Fibroblast of lung (primary cell): ENCODE measurements around the gene GH1. TPM values are rescaled to one million over a fixed set of nuclear protein-coding genes. Genes with fewer than 3 reads are reported as not detected.
A peak's percentile ranks its signal among the peaks of the same experiment; 100 is the strongest.

Experiments used
- DNase-seq, 2 donors: peaks; one replicate each; pipeline versions ENCODE4 v3.0.0 to v3.0.0-alpha.2; 2010; ENCODE audit warnings: low read depth in 2 of 2
- H2AFZ ChIP-seq: 2 replicates; pipeline ENCODE4 v1.5.1; 2012; ENCODE audit warnings: low read length, control low read depth, inconsistent platforms
- H3K27ac ChIP-seq: 2 replicates; pipeline ENCODE4 v1.5.1; 2011; ENCODE audit warnings: low read length, control low read depth; ENCODE audit not compliant: insufficient read depth
- H3K27me3 ChIP-seq: 2 replicates; pipeline ENCODE4 v1.5.1; 2011; ENCODE audit warnings: mild to moderate bottlenecking, low read length; ENCODE audit not compliant: control insufficient read depth, insufficient read depth
- H3K36me3 ChIP-seq: 2 replicates; pipeline ENCODE4 v1.5.1; 2011; ENCODE audit warnings: low read length; ENCODE audit not compliant: control insufficient read depth, insufficient read depth
- H3K4me1 ChIP-seq: 2 replicates; pipeline ENCODE4 v1.5.1; 2011; ENCODE audit warnings: low read length; ENCODE audit not compliant: control insufficient read depth, insufficient read depth; ENCODE audit errors: extremely low read depth
- H3K4me2 ChIP-seq: 2 replicates; pipeline ENCODE4 v1.5.1; 2011; ENCODE audit warnings: low read length, control low read depth; ENCODE audit not compliant: insufficient read depth; ENCODE audit errors: extremely low read depth
- H3K4me3 ChIP-seq, 4 experiments: fragments of 200-600 bp in 1 of 4; sonication (generic) in 1 of 4; replicated peaks in 1 of 4; 2 replicates each; pipeline ENCODE4 v1.5.1; 2011 to 2016; ENCODE audit warnings: low read length in 4 of 4, low read depth in 3 of 4, mild to moderate bottlenecking in 3 of 4, control low read depth in 2 of 4, inconsistent platforms in 1 of 4, mixed read lengths in 1 of 4; ENCODE audit not compliant: insufficient read depth in 1 of 4; ENCODE audit errors: control extremely low read depth in 1 of 4
- H3K79me2 ChIP-seq: 2 replicates; pipeline ENCODE4 v1.5.1; 2012; ENCODE audit warnings: mild to moderate bottlenecking, low read length, inconsistent platforms; ENCODE audit not compliant: control insufficient read depth, insufficient read depth
- H3K9ac ChIP-seq: 2 replicates; pipeline ENCODE4 v1.5.1; 2011; ENCODE audit warnings: mild to moderate bottlenecking, low read length, control low read depth; ENCODE audit not compliant: insufficient read depth
- H3K9me3 ChIP-seq: 2 replicates; pipeline ENCODE4 v1.5.1; 2012; ENCODE audit warnings: low read depth, low read length; ENCODE audit not compliant: control insufficient read depth, insufficient read depth
- H4K20me1 ChIP-seq: 2 replicates; pipeline ENCODE4 v1.5.1; 2011; ENCODE audit warnings: low read length; ENCODE audit not compliant: control insufficient read depth, insufficient read depth; ENCODE audit errors: extremely low read depth
- EZH2 ChIP-seq: IDR thresholded peaks from 2 replicates; pipeline ENCODE4 v1.5.1; 2012; ENCODE audit warnings: low read length, control low read depth, mild to moderate bottlenecking; ENCODE audit errors: missing control alignments
- polyA plus RNA-seq, 2 donors: library from polyadenylated mRNA; depleted of rRNA in 1 of 2; stranded (reverse) in 1 of 2; unstranded in 1 of 2; fragments of >200 nt; gene quantifications; 2 replicates each; pipeline ENCODE4 v1.2.1, GENCODE V29; 2011 to 2012; ENCODE audit warnings: missing spikeins in 1 of 2
- total RNA-seq: library from RNA; depleted of rRNA; stranded (reverse); fragments of >200 nt; gene quantifications from 2 replicates; pipeline ENCODE4 v1.2.1, GENCODE V29; 2014
- TF ChIP-seq, protein P1 (sequence below), 2 donors: IDR thresholded peaks in 1 of 2; conservative IDR thresholded peaks in 1 of 2; 1 replicate in 1 of 2; 2 replicates in 1 of 2; pipeline ENCODE4 v1.5.1; 2011 to 2012; ENCODE audit warnings: low read length in 2 of 2, control low read depth in 1 of 2, inconsistent platforms in 1 of 2, low read depth in 1 of 2, mild to moderate bottlenecking in 1 of 2

Gene GH1
- total and polyA plus RNA-seq, 2 donors (not counting 1 experiment from before 2014, with no cell fraction given) = not detected

DNA sequence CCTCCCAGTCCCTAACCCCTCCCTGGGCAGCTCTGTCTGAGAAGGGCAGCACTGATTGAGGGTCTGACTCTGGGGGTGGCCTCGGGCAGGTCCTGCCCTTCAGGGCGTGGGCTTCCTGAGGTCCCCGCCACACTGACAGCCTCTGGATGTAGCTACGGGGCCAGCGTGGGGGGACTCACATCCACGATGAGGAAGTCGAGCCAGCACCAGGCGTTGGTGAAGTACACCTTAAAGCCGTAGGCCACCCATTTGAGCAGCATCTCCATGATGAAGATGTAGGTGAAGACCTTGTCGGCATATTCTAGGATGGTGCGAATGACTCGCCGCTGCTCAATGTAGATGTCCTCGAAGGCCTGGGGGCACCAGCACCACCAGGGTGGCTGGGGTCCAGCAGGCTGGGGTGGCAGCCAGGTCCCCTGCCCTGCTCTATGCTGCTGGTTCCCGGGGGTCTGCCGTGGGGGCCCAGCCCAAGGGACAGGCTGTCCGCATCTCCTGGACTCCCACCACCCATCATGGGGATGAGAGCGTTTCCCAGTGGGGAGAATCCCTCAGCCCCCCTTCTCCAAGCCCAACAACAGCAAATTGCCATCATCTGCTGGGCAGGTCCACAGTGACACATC, 29.2 kb upstream of the GH1 start:
- no peak overlapping the region for H3K9ac ChIP-seq
- no peaks in the 10 kb centered on the region for H3K79me2 ChIP-seq
- no peak overlapping the region for H2AFZ ChIP-seq
- no peaks in the 10 kb centered on the region for H4K20me1 ChIP-seq
- H3K4me2 ChIP-seq = no peak overlapping the region
- TF ChIP-seq, protein P1, sequence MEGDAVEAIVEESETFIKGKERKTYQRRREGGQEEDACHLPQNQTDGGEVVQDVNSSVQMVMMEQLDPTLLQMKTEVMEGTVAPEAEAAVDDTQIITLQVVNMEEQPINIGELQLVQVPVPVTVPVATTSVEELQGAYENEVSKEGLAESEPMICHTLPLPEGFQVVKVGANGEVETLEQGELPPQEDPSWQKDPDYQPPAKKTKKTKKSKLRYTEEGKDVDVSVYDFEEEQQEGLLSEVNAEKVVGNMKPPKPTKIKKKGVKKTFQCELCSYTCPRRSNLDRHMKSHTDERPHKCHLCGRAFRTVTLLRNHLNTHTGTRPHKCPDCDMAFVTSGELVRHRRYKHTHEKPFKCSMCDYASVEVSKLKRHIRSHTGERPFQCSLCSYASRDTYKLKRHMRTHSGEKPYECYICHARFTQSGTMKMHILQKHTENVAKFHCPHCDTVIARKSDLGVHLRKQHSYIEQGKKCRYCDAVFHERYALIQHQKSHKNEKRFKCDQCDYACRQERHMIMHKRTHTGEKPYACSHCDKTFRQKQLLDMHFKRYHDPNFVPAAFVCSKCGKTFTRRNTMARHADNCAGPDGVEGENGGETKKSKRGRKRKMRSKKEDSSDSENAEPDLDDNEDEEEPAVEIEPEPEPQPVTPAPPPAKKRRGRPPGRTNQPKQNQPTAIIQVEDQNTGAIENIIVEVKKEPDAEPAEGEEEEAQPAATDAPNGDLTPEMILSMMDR (conservative IDR thresholded peaks at IDR 0.05 in 1 of 2, IDR thresholded peaks at IDR 0.05 in 1 of 2; ENCODE audit: low read depth in 1 of 2, low read length in 2 of 2) = no peak
- TF ChIP-seq EZH2 = no peak
- H3K4me1 ChIP-seq = no peaks in the 10 kb centered on the region
- no peaks in the 10 kb centered on the region for H3K9me3 ChIP-seq
- no peaks in the 10 kb centered on the region for H3K36me3 ChIP-seq
- no peak overlapping the region for H3K4me3 ChIP-seq
- no peak overlapping the region for H3K27ac ChIP-seq
- H3K27me3 ChIP-seq = no peaks in the 10 kb centered on the region
- no peak for DNase-seq

DNA sequence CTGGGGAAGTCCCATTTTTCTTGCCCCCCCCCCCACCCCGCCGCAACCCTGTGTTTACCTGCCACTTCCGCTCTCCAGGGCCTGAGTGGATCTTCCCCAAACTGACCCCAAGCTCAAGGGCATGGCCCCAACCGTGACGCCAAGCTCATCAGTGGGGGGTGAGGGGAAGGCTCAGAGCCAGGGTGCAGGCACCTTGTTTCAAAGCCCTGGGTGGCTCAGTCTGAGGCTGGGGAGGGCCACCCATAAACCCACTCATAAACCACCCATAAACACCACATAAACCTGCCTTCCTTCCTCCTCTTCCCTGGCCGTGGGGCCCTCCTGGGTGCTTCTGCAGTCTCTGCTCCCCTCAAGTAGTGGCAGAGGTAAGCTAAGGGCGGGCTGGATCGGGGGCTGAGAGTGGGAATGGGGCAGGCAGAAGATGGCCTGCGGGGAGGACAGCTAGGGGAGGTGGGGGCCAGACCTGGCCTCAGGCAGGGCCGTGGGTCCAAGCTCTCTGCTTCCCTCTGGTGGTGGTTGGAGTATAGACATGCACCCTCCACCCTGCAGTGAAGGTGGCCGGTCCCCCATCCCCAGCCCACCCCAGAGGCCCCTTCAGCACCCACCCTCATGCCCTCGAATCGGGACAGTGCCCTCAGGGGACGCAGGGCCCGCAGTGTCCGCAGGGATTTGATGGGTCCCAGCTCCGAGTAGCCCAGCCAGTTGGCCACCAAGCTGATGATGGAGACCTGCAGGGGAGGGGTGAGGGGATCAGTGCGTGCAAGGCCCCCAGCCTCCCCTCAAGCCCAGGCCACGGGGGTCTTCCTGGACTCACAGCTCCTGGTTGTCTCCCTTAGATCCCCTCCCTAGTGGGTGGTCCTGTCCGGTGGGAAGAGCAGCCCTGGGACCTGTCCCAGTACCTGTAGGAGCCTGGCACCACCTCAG, 28.1 kb upstream of the GH1 start:
- Histone ChIP-seq H3K27me3 (no peaks in the 10 kb centered on the region), H3K9ac (no peak overlapping the region), H3K9me3 (no peaks in the 10 kb centered on the region), H3K4me2 (no peak overlapping the region), H3K4me1 (no peaks in the 10 kb centered on the region), H4K20me1 (no peaks in the 10 kb centered on the region), H3K27ac (no peak overlapping the region), H3K79me2 (no peaks in the 10 kb centered on the region), H3K36me3 (no peaks in the 10 kb centered on the region), H2AFZ (no peak overlapping the region), H3K4me3 (no peak overlapping the region)
- peak; percentile 11 to 28 for DNase-seq
- TF ChIP-seq, protein P1 (conservative IDR thresholded peaks at IDR 0.05 in 1 of 2, IDR thresholded peaks at IDR 0.05 in 1 of 2; ENCODE audit: low read depth in 1 of 2, low read length in 2 of 2) = peak in 1 of 2 donors; percentile 71
- TF ChIP-seq EZH2 = no peak

DNA sequence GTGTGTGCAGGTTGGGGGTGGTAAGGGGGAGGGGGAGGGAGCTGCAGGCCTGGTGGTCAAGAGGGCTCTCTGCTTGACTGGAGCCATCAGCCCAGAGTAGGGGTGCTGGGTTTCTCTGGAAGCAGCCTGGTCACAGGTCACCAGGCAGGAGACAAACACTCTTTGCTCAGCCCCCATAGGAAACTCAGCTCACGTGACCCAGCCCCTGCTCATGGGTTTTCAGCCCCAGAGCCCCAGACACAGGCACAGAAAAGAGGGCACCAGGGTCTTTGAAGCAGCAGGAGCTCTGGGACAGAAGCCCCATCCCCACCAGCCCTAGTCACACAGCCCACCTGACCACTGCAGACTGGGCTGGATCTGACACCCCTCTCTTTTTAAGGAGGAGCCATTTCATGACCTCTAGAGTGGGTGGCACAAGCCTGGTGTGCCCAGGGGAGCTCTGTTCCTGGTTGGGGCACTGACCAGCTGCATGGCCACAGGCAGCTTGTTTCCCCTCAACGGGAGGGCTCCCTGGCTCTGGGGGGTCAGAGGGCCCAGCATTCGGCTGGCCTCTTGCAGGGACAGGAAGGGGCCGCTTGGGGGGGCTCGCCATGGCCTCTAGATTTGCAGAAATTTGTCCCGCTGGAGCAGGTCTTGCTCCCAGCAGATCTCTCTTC, 27.3 kb upstream of the GH1 start:
- Histone ChIP-seq H3K9me3 (no peaks in the 10 kb centered on the region), H4K20me1 (no peaks in the 10 kb centered on the region), H3K27ac (no peak overlapping the region), H3K27me3 (no peaks in the 10 kb centered on the region), H3K4me3 (no peak overlapping the region), H3K36me3 (no peaks in the 10 kb centered on the region), H3K4me2 (no peak overlapping the region), H3K4me1 (no peaks in the 10 kb centered on the region), H2AFZ (no peak overlapping the region), H3K79me2 (no peaks in the 10 kb centered on the region), H3K9ac (no peak overlapping the region)
- DNase-seq = no peak
- TF ChIP-seq, protein P1 (conservative IDR thresholded peaks at IDR 0.05 in 1 of 2, IDR thresholded peaks at IDR 0.05 in 1 of 2; ENCODE audit: low read depth in 1 of 2, low read length in 2 of 2) = no peak
